ENCODE data around the gene JPT2.
"Not testable (repeated sequence)": the region's sequence is repeated elsewhere in the genome, so short reads cannot be mapped to it uniquely, and the experiment has no call there.

The JPT2 gene

DNA sequence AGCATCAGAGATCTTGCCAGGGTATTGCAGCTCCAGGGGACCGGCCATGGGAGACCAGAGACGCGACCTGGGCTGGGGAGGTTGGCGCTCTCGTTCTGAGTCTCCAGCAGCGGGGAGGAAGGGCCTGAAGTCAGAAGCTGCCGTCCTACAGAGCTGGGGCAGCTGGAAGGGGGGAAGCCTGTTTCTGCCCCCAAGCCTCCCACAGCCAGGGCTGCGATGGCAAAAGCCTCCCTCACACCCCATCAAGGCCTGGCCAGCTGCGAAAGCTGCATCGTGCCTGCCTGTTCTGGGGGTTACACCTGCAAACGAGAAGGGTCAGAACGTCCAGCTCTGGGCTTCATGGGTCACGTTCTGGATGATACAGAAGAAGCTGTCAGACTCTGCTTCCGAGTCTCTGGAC is 54.0 kb downstream of the JPT2 start:
- no peak for DNase-seq (ENCODE audit: low read depth)

DNA sequence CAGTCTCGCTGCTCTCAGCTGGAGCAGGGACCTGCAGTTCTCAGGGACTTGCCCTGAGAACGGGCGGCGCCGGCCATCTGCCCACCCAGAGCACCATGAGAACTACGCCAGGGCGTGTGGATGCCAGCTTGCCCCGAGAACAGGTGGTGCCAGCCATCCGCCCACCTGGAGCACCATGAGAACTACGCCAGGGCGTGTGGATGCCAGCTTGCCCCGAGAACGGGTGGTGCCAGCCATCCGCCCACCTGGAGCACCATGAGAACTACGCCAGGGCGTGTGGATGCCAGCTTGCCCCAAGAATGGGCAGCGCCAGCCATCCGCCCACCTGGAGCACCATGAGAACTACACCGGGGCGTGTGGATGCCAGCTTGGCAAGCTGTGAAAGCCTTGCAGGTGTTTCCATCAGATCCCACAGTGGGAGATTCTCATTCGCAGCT is 54.5 kb downstream of the JPT2 start:
- not testable (repeated sequence) for DNase-seq (ENCODE audit: low read depth)

DNA sequence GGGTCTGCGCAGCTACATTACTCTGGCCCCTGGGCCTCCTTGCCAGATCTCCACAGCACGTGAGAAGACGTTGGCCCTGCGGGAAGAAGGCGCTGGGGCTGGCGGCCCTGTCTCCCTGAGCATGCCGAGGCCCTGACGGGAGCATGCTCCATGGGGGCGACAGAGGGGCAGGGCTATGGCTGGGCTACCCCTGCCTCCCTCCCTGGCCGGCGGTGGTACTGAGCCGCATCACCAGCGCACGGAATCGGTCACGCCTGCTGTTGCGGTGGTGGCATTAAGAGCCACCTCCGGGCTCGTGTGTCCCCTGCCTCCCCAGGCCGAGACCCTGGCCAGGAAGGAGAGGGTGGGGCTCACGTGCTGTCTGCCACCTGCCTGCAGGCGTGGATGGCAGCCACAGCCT is 56.0 kb downstream of the JPT2 start:
- no peak for DNase-seq (ENCODE audit: low read depth)

- no peak for DNase-seq (ENCODE audit: low read depth)
These were observed 56.7 kb downstream of the JPT2 start for GRCh38 chr16:1734816-1735215.

- no peak for DNase-seq (ENCODE audit: low read depth)
These were observed 62.2 kb downstream of the JPT2 start for GRCh38 chr16:1740234-1740633.

DNA sequence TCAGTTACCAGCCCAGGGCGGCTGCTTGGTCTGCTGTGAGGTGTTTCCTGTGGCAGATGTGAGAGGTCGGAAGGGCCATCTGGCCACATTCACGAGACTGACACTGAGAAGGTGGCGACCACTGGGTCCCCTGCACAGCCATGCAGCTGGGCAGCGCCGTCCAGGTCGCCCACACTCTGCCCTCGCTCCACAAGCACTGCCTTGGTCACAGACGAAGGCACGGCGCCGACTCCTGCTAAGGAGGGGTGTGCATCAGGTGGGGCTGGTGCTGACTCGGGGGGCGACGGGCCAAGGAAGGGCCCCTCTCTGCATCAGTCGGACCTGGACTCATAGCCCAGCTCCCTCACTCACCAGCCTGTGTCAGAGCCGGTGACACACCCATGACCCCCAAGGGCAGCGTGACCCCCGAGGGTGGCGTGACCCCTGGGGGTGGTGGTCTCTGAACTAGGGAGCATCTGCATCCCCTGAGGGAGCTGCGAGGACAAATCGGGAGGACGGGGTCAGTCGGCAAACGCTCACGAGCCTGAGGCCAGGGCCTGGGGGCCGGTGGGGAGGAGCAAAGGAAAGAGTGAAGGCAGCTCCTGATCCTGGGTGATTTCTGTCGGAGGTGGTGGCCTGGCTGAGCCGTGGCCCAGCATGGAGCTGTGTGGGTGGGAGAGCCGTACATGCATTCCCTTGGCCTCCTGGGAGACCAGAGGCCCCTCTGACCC is 62.9 kb downstream of the JPT2 start:
- DNase-seq (ENCODE audit: low read depth): no peak

DNA sequence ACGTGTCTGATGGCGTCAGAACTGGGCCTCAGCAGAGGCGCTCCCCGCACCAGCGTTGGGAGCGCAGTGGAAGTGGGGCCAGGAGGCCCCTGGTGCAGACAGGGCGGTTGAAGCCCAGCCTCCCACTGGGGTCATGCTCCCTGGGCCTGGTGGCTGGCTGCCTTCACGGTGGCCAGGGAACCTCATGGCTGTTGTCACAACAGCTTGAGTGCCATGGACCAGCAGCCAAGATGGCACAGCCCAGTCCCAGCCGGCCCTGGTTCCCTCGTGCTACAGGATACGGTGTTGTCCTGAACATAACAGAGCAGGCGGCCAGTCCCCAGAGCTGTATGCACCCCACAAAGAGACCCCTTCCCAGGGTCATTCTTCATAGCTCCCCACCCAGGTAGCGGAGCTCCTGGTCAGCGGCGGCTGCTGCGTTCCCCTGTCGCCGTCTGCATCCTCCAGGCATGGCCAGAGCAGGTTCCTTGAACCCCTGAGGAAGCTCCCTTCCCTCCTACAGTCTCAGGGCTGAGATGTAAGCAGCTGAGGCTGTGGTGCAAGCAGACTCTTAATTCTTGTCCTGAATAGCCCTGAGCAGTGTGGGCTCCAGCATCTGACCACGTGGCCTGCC is 63.6 kb downstream of the JPT2 start:
- no peak for DNase-seq (ENCODE audit: low read depth)

- DNase-seq (ENCODE audit: low read depth): peak; percentile 17
These were observed 65.6 kb downstream of the JPT2 start for GRCh38 chr16:1743376-1744337.

DNA sequence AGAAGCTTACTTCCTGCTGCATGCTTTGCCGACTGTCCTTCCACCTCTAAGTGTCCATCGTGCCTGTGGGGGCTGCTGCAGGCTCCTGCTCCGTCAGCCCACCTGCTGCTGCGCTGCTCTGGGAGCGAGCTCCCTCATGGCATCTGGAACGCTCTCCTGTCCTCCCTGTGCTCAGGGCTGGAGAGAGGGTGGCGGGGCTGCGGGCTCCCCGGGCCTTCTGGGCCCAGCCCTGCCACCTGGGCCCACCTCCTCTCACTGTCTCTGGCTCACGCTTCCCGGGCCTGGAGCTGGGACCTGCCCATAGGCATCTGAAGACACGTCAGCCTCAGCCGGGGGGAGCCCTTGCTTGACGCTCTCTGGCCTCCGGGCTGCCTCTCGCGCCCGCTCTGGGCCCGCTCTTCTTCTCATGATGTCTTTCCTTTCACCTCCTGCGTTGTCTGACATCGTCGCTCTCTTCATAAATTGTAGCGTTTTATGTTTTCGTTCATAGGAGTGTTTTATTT is 66.3 kb downstream of the JPT2 start:
- no peak for DNase-seq (ENCODE audit: low read depth)

GRCh38 chr16:1745181-1745899 is 67.3 kb downstream of the JPT2 start:
- peak; percentile 82 for DNase-seq (ENCODE audit: low read depth)

- DNase-seq (ENCODE audit: low read depth): peak; percentile 99
These were observed 68.0 kb downstream of the JPT2 start for GRCh38 chr16:1745900-1746692.

DNA sequence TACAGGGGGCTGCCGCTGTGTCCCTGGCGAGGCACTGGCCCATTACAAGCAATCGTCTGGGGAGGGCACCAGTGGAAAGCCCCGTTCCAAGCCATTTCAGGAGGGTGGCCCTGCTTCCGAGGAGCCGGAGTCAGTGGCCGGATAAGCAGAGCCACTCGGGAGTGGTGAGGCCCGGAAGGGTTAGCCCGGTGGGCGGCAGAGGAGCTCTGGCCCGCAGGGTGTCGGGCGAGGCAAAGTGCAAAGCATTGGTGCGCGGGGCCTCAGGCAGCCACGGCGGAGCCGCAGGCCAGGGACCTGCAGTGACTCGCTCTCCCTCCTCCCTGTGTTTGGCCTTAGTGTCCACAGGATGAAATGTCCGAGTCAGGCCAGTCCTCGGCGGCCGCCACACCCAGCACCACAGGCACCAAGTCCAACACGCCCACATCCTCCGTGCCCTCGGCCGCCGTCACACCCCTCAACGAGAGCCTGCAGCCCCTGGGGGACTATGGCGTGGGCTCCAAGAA is 68.7 kb downstream of the JPT2 start:
- DNase-seq (ENCODE audit: low read depth): peak; percentile 60

DNA sequence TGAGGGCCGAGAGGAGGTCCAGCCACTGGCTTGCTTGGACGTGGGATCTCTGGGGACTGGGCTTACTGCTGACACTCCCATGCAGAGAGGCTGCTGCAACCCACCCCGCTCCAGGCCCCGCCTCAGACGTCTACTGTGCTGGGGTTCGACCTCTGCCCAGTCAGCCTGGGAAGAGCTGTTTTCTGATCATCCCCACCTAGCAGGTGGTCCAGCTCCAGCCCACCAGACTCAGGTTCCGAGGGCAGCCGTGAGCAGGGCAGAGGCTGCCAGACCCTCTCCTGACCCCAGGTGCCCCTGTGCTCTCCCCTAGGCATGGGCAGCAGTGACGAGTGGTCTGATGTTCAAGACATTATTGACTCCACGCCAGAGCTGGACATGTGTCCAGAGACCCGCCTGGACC is 69.9 kb downstream of the JPT2 start:
- DNase-seq (ENCODE audit: low read depth): no peak

DNA sequence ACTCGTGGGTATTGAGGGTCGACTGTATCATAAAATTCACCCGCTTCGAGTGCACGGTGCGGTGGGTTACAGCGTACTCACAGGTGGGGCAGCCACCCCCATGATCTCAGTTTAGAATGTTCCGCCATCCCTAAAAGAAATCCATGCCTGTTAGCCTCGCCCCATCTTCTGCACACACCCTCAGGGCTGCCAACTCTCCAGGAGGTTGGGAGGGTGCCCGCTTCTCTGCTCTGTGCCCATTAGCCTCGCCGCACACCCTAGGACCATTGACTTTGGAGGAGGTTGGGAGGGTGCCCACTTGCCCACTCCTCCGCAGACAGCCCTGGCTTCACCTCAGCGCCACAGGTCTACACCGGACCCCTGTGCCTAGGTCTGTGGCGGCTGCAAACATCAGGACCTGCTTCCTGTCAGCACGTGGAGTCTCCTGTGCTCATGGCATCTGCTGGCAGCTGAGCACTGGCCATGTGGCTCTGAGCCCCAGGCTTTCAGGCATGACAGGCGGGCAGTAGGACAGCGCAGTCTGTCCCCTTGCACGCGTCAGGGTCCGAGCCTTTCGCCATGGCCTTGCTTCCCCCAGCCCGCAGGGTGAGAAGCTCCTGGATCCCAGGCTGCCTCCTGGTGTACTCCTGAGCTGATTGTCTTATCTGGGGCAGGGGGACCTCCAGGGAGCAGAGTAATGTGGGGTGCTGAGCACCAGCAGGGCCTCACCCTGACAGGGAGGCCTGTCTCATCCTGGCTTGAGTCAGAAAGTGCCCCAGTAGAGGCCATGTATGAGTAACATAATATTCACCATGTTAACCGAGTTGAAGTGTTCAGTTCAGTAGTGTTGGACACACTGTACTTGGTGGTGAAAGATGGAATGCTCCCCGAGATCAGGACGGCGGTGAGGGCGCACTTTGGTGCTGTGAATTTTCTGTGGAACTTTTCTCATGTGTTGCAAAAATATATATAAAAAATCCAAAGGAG is 71.4 kb downstream of the JPT2 start:
- peak; percentile 83 for DNase-seq (ENCODE audit: low read depth)

Measured in iris pigment epithelial cell (primary cell).